HCT116 (cell line): ENCODE data around the gene CALN1. TPM values are rescaled to one million over a fixed set of nuclear protein-coding genes. Genes with fewer than 3 reads are reported as not detected.

ENCODE experiments used
- ATAC-seq: fragments of 200-7000 bp; cut with Tn5 transposase; 2 replicates; pipeline ENCODE4 v1.9.1; 2020; ENCODE audit warnings: mild to moderate bottlenecking, moderate library complexity
- BruUV-seq: library from RNA; stranded (reverse); fragments of 400-500 nt; replicated peaks from 2 replicates; lab custom pipeline; 2021; lab: Mats Ljungman, UMichigan
- CTCF ChIA-PET: fragments of 300-600 bp; sonication (Branson Sonifier 250); formaldehyde crosslinking; loops from one replicate; lab custom pipeline; 2021; ENCODE audit warnings: antibody characterized with exemption; lab: Charles Lee
- POLR2A ChIA-PET: fragments of 300-600, 350-600 bp; sonication (Branson Sonifier 250); formaldehyde crosslinking; loops from one replicate; lab custom pipeline; 2021; ENCODE audit warnings: antibody characterized with exemption; lab: Charles Lee
- RAD21 ChIA-PET, 2 experiments: fragments of 300-600 bp; sonication (Branson Sonifier 250); formaldehyde crosslinking; loops; one replicate each; lab custom pipeline; 2023; ENCODE audit warnings: low total read pairs in 2 of 2; ENCODE audit not compliant: uncharacterized antibody in 2 of 2, unreplicated experiment in 2 of 2, low non-redundant PET in 1 of 2; lab: Charles Lee
- DNase-seq: peaks from one replicate; pipeline ENCODE4 v3.0.0-alpha.2; 2010; ENCODE audit warnings: low read depth, low spot score
- H2AFZ ChIP-seq: fragments of 200-600 bp; shearing (Covaris generic), sonication (generic); 2 replicates; pipeline ENCODE4 v1.6.1; 2017; ENCODE audit warnings: low read depth, mixed run types, mixed read lengths, antibody characterized with exemption, low read length; ENCODE audit not compliant: poor library complexity, severe bottlenecking
- H3K27ac ChIP-seq: 2 replicates; pipeline ENCODE4 v1.5.1; 2012; ENCODE audit warnings: low read depth, low read length
- H3K27me3 ChIP-seq: fragments of 200-600 bp; sonication (generic); 2 replicates; pipeline ENCODE4 v1.6.1; 2016; ENCODE audit warnings: mixed run types, low read length, mixed read lengths; ENCODE audit not compliant: insufficient read depth
- H3K36me3 ChIP-seq, 2 experiments: fragments of 200-500 bp in 1 of 2; fragments of 200-600 bp in 1 of 2; sonication (Bioruptor generic) in 1 of 2; sonication (generic) in 1 of 2; 2 replicates each; pipeline versions ENCODE4 v1.5.1 to v1.6.1; 2014 to 2016; ENCODE audit warnings: low read length in 2 of 2, inconsistent platforms in 1 of 2, mixed read lengths in 1 of 2, mixed run types in 1 of 2; ENCODE audit not compliant: insufficient read depth in 2 of 2, control insufficient read depth in 1 of 2
- H3K4me1 ChIP-seq, 2 experiments: fragments of 200-600 bp in 1 of 2; sonication (generic) in 1 of 2; 2 replicates each; pipeline versions ENCODE4 v1.5.1 to v1.6.1; 2012 to 2017; ENCODE audit warnings: low read length in 2 of 2, inconsistent platforms in 1 of 2, mild to moderate bottlenecking in 1 of 2, mixed read lengths in 1 of 2, mixed run types in 1 of 2, moderate library complexity in 1 of 2; ENCODE audit not compliant: insufficient read depth in 2 of 2, control insufficient read depth in 1 of 2
- H3K4me2 ChIP-seq: fragments of 200-600 bp; sonication (generic); 2 replicates; pipeline ENCODE4 v1.6.1; 2017; ENCODE audit warnings: mixed run types, low read length, mixed read lengths
- H3K4me3 ChIP-seq, 2 experiments: fragments of 200-600 bp in 1 of 2; sonication (generic) in 1 of 2; replicated peaks in 1 of 2; 2 replicates each; pipeline ENCODE4 v1.5.1; 2011 to 2016; ENCODE audit warnings: low read length in 2 of 2, control low read depth in 1 of 2, low read depth in 1 of 2, mild to moderate bottlenecking in 1 of 2, mixed read lengths in 1 of 2, mixed run types in 1 of 2
- H3K79me2 ChIP-seq: fragments of 200-600 bp; sonication (generic); 2 replicates; pipeline ENCODE4 v1.6.1; 2017; ENCODE audit warnings: mild to moderate bottlenecking, mixed run types, low read length, moderate library complexity, mixed read lengths; ENCODE audit not compliant: insufficient read depth
- H3K9ac ChIP-seq: fragments of 200-600 bp; sonication (generic); 2 replicates; pipeline ENCODE4 v1.6.1; 2016; ENCODE audit warnings: low read length, mixed read lengths
- H3K9me2 ChIP-seq: fragments of 200-600 bp; sonication (generic), shearing (Covaris generic); 2 replicates; pipeline ENCODE4 v1.6.1; 2017; ENCODE audit warnings: mixed run types, mild to moderate bottlenecking, moderate library complexity; ENCODE audit not compliant: insufficient read depth
- H3K9me3 ChIP-seq, 2 experiments: fragments of 200-500 bp in 1 of 2; fragments of 200-600 bp in 1 of 2; sonication (Bioruptor generic) in 1 of 2; sonication (generic) in 1 of 2; 2 replicates each; pipeline ENCODE4 v1.6.1; 2014 to 2017; ENCODE audit warnings: low read length in 2 of 2, mixed read lengths in 2 of 2, inconsistent platforms in 1 of 2, low read depth in 1 of 2, mild to moderate bottlenecking in 1 of 2, mixed run types in 1 of 2, moderate library complexity in 1 of 2; ENCODE audit not compliant: control insufficient read depth in 1 of 2, insufficient read depth in 1 of 2
- H4K20me1 ChIP-seq: fragments of 200-600 bp; sonication (generic), shearing (Covaris generic); 2 replicates; pipeline ENCODE4 v1.6.1; 2017; ENCODE audit warnings: mixed run types, mild to moderate bottlenecking, moderate library complexity; ENCODE audit not compliant: insufficient read depth
- EZH2 ChIP-seq: fragments of 200-600 bp; sonication (generic); IDR thresholded peaks from 2 replicates; pipeline ENCODE4 v1.6.1; 2017; ENCODE audit warnings: antibody characterized with exemption, mixed run types
- JUND ChIP-seq: IDR thresholded peaks from 2 replicates; pipeline ENCODE4 v1.6.1; 2012
- POLR2A ChIP-seq: IDR thresholded peaks from 2 replicates; pipeline ENCODE4 v1.7.0; 2011; ENCODE audit warnings: borderline replicate concordance; ENCODE audit not compliant: insufficient read depth, insufficient read length; ENCODE audit errors: extremely low read depth
- SIN3A ChIP-seq: IDR thresholded peaks from 2 replicates; pipeline ENCODE4 v1.6.1; 2012; ENCODE audit warnings: low read depth
- SRF ChIP-seq: IDR thresholded peaks from 2 replicates; pipeline ENCODE4 v1.6.1; 2012; ENCODE audit warnings: low read depth
- YY1 ChIP-seq: IDR thresholded peaks from 2 replicates; pipeline ENCODE4 v1.6.1; 2011; ENCODE audit warnings: low read length, low read depth, moderate library complexity, mild to moderate bottlenecking; ENCODE audit not compliant: insufficient replicate concordance; ENCODE audit errors: extremely low read depth
- ZNF274 ChIP-seq: fragments of 200-500 bp; sonication (Bioruptor generic); IDR thresholded peaks from 2 replicates; pipeline ENCODE4 v1.6.1; 2014; ENCODE audit warnings: mild to moderate bottlenecking, low read depth, low read length, inconsistent platforms
- intact Hi-C: fragments of 100-400 bp; cut with micrococcal nuclease; formaldehyde crosslinking; loops from 2 replicates; pipeline ENCODE4 v1.10.0; 2022
- total RNA-seq: library from RNA; stranded (reverse); gene quantifications from one replicate; pipeline ENCODE4 v1.2.1, GENCODE V29; 2021; ENCODE audit not compliant: unreplicated experiment
- TF ChIP-seq, protein P1 (sequence below): IDR thresholded peaks from 2 replicates; pipeline ENCODE4 v1.6.1; 2012
- TF ChIP-seq, protein P2 (sequence below): IDR thresholded peaks from 2 replicates; pipeline ENCODE4 v1.6.1; 2011; ENCODE audit warnings: mild to moderate bottlenecking, low read length, moderate library complexity; ENCODE audit not compliant: insufficient replicate concordance; ENCODE audit errors: extremely low read depth

Gene CALN1
- total RNA-seq, 1 experiment from 2014 or later: 0.17 TPM

DNA sequence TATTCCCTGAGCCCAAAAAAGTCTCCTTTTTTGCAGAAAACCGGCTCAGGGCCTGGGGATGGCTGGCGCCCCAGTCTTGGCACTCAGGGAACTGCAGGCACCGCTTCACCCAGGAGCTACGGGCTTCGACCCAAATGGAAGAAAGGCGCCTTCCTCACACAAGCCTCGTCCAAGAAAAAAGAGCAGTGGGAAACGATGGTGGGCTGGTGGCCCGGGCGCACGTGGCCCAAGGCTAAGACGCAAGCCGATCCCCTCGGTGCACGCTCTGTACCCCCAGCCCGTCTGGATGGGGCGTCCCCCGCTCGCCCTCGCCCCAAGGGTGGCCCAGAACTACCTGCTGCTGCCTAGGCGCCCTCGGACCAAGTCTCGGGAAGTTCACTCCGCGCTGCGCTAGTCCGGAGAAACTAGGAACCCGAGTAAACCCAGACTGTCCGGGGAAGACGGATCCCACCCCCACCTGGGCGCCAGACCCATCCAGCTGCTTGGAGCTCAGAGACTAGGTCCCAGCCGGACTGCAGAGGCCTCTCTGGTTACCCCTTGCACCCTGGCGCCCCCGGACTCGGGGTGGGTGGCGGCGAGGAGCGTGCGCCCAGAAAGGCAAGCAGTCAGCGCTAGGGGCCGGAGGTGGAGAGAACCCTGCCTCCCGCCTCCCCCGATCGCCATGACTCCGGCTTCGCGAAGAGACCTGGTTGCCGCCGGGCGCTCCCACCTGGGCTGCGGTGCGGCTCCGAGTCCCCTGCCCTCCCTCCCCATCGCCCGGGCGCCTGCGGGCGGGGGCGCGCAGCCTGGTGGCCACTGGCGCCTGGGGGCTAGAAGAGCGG lies 76.4 kb downstream of the CALN1 start:
- no peak overlapping the region for H3K4me3 ChIP-seq
- no peak overlapping the region for H3K9ac ChIP-seq
- CTCF ChIA-PET: no interaction called here
- no peaks in the 10 kb centered on the region for H3K4me1 ChIP-seq
- POLR2A ChIA-PET: no interaction called here
- no peaks in the 10 kb centered on the region for H3K79me2 ChIP-seq
- intact Hi-C loops: no loop called here
- ATAC-seq: no peak
- H3K9me2 ChIP-seq: no peaks in the 10 kb centered on the region
- DNase-seq: no peak
- H3K27ac ChIP-seq: no peak overlapping the region
- BruUV-seq: no TSS peak
- no peaks in the 10 kb centered on the region for H4K20me1 ChIP-seq
- RAD21 ChIA-PET: no interaction called here
- H3K27me3 ChIP-seq: no peaks in the 10 kb centered on the region
- H3K36me3 ChIP-seq: no peaks in the 10 kb centered on the region
- H2AFZ ChIP-seq: no peak overlapping the region
- no peak for TF ChIP-seq SRF
- TF ChIP-seq SIN3A: no peak
- no peak for TF ChIP-seq JUND
- TF ChIP-seq EZH2: no peak
- TF ChIP-seq, protein P1, sequence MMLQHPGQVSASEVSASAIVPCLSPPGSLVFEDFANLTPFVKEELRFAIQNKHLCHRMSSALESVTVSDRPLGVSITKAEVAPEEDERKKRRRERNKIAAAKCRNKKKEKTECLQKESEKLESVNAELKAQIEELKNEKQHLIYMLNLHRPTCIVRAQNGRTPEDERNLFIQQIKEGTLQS: no peak
- TF ChIP-seq, protein P2, sequence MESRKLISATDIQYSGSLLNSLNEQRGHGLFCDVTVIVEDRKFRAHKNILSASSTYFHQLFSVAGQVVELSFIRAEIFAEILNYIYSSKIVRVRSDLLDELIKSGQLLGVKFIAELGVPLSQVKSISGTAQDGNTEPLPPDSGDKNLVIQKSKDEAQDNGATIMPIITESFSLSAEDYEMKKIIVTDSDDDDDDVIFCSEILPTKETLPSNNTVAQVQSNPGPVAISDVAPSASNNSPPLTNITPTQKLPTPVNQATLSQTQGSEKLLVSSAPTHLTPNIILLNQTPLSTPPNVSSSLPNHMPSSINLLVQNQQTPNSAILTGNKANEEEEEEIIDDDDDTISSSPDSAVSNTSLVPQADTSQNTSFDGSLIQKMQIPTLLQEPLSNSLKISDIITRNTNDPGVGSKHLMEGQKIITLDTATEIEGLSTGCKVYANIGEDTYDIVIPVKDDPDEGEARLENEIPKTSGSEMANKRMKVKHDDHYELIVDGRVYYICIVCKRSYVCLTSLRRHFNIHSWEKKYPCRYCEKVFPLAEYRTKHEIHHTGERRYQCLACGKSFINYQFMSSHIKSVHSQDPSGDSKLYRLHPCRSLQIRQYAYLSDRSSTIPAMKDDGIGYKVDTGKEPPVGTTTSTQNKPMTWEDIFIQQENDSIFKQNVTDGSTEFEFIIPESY: no peak
- no peak for TF ChIP-seq YY1
- no peak for TF ChIP-seq POLR2A
- no peak for TF ChIP-seq ZNF274
- H3K9me3 ChIP-seq: no peaks in the 10 kb centered on the region
- H3K4me2 ChIP-seq: no peak overlapping the region
